ENCODE results near the gene CSRNP3.
A peak's percentile ranks its signal among the peaks of the same experiment; 100 is the strongest.

- TF ChIP-seq CHD4 (IDR thresholded peaks at IDR 0.05; ENCODE audit: borderline replicate concordance) (no peak), HOXA7 (CRISPR knock-in tag; IDR thresholded peaks at IDR 0.05) (no peak), CTCF (IDR thresholded peaks at IDR 0.05) (peak; percentile 43; the same call in 2 of the 3 replicates), POLR2A (IDR thresholded peaks at IDR 0.05; ENCODE audit: low read length) (no peak), TP53 (CRISPR knock-in tag; IDR thresholded peaks at IDR 0.05) (no peak), ELK1 (IDR thresholded peaks at IDR 0.05; ENCODE audit: low read depth, low read length) (no peak), JUN (IDR thresholded peaks at IDR 0.05) (no peak), USF2 (IDR thresholded peaks at IDR 0.05) (no peak), POLR2AphosphoS2 (conservative IDR thresholded peaks at IDR 0.05; ENCODE audit: low read length) (no peak), BHLHE40 (IDR thresholded peaks at IDR 0.05; ENCODE audit: low read depth, low read length) (no peak), HDAC2 (IDR thresholded peaks at IDR 0.05) (no peak)
Observed at GRCh38 chr2:165698444-165698884, 229.0 kb downstream of the CSRNP3 start.
